Stomach (tissue), 4 donors: ENCODE data around the gene GBP1.

Source experiments
- CTCF ChIP-seq, 7 experiments: fragments of 450-650 bp in 4 of 7; fragments of 200-600 bp in 3 of 7; sonication (generic) in 3 of 7; IDR thresholded peaks; one replicate each; pipeline ENCODE4 v1.5.1; 2016 to 2019; ENCODE audit warnings: antibody characterized with exemption in 7 of 7, control low read depth in 2 of 7, mild to moderate bottlenecking in 1 of 7
- EP300 ChIP-seq: sonication (generic); formaldehyde crosslinking; IDR thresholded peaks from one replicate; pipeline ENCODE4 v1.6.1; 2017; ENCODE audit warnings: antibody characterized with exemption

- TF ChIP-seq CTCF (IDR thresholded peaks at IDR 0.05) (no peak), EP300 (no peak)
Observed at GRCh38 chr1:89041119-89041641, 23.8 kb downstream of the GBP1 start.
